ENCODE results near the gene KIF5C. TPM values are rescaled to one million over a fixed set of nuclear protein-coding genes. Genes with fewer than 3 reads are reported as not detected.

The KIF5C gene
- total RNA-seq: under 0.01 TPM in 1 of 2 replicates, not detected in the other

GRCh38 chr2:148874868-148875341 lies at the start of gene KIF5C:
Gene KIF5C (plus strand): TSS chr2:148875227. CDS start chr2:148875618, 391 bp downstream.

GRCh38 chr2:149038442-149039212 lies 163.6 kb downstream of the KIF5C start, which contains the start of gene LYPD6B:
Gene LYPD6B (plus strand): TSS chr2:149038699. CDS start chr2:149130949, 92,250 bp downstream.

Small RNAs within 50 kb of the gene (small RNA-seq; reads per million reads assigned to genes)
- 0.92 reads per million, percentile 53 among the genes with 10 or more reads in this experiment for gene RNU2-9P
- 0.32 reads per million, percentile 8 among the genes with 10 or more reads in this experiment for gene UBBP3

Other genes starting within 250 kb of the KIF5C start
- 21.4 and 23.6 TPM in 2 replicates for gene EPC2, start 230.5 kb upstream of the KIF5C start, total RNA-seq
- 8.0 and 9.4 TPM in 2 replicates for gene LYPD6B, start 163.5 kb downstream of the KIF5C start, total RNA-seq